Fibroblast of the aortic adventitia (primary cell): ENCODE measurements around the gene ZBTB14. TPM values are rescaled to one million over a fixed set of nuclear protein-coding genes. Genes with fewer than 3 reads are reported as not detected.

Source experiments
- DNase-seq: peaks from one replicate; pipeline ENCODE4 v3.0.0-alpha.2; 2010; ENCODE audit warnings: low read depth
- H3K4me3 ChIP-seq: 2 replicates; pipeline ENCODE4 v1.5.1; 2011; ENCODE audit warnings: low read depth, mild to moderate bottlenecking, control low read depth, low read length, moderate library complexity
- total RNA-seq: library from RNA; depleted of rRNA; stranded (reverse); fragments of >200 nt; gene quantifications from 2 replicates; pipeline ENCODE4 v1.2.3, GENCODE V29; 2012; ENCODE audit warnings: low replicate concordance
- TF ChIP-seq, protein P1 (sequence below): IDR thresholded peaks from 2 replicates; pipeline ENCODE4 v1.5.1; 2011; ENCODE audit warnings: mild to moderate bottlenecking, low read length, control low read depth, inconsistent platforms; ENCODE audit not compliant: insufficient read depth

Gene ZBTB14
- total RNA-seq, 1 donor = 17.4 TPM

DNA sequence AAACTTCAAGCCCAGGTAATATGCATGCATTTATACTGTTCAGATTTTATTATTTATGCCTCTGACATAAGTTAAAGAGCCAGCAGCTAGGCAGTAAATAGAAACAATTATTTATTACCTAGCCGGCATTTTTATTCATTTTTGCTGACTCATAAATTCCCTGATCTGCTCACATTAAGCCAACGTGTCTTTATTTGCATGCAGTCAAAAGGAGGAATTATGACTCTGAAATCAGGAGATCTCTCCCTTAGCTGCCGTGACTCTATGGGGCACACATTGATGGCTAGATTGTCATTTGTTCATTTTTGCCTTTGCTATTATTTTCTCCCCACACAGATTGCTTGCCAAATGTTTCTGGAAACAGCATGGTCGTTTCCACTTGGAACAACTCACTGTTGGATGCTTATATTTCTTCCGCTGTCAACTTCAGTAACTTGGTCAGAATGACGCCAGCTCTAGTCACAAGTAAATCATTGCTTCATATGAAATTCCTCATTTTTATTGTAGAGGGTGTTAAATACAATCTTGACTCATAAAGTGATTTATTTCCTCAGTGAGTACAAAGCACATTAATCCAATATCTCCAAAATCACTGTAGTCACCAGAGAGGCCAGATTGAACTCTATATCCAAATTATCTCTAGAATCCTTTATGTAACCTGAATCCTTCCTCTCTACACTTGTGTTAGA lies 15.9 kb upstream of the ZBTB14 start:
- TF ChIP-seq, protein P1, sequence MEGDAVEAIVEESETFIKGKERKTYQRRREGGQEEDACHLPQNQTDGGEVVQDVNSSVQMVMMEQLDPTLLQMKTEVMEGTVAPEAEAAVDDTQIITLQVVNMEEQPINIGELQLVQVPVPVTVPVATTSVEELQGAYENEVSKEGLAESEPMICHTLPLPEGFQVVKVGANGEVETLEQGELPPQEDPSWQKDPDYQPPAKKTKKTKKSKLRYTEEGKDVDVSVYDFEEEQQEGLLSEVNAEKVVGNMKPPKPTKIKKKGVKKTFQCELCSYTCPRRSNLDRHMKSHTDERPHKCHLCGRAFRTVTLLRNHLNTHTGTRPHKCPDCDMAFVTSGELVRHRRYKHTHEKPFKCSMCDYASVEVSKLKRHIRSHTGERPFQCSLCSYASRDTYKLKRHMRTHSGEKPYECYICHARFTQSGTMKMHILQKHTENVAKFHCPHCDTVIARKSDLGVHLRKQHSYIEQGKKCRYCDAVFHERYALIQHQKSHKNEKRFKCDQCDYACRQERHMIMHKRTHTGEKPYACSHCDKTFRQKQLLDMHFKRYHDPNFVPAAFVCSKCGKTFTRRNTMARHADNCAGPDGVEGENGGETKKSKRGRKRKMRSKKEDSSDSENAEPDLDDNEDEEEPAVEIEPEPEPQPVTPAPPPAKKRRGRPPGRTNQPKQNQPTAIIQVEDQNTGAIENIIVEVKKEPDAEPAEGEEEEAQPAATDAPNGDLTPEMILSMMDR = no peak
- H3K4me3 ChIP-seq = no peak overlapping the region
- DNase-seq = peak; percentile 20

DNA sequence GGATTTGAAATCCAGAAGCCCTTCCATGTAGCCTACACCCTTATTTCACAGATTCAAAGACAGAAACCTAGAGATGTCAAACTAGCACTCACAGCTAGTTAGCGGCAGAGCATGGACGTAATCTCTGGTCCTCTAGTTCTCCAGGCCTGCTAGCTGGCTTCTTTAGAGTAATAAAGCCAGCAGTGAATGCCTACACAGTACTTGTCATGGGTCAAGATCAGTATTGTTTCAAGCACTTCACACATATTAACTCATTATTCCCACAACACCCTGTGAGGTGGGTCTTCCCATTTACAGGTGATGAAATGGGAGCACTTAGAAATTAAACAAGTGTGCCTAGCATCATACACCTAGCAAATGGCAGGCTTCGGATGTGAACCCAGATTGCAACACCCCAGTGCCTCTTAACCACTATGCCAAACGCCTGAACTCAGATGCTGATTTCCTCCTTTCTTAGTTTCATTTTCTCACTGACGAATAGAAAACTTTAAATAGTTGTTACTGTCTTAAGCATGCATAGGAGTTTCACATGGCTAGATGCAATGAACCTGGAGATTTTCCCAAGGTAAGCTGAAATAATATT lies 14.5 kb upstream of the ZBTB14 start:
- DNase-seq = peak; percentile 5
- TF ChIP-seq, protein P1 = no peak
- no peak overlapping the region for H3K4me3 ChIP-seq

DNA sequence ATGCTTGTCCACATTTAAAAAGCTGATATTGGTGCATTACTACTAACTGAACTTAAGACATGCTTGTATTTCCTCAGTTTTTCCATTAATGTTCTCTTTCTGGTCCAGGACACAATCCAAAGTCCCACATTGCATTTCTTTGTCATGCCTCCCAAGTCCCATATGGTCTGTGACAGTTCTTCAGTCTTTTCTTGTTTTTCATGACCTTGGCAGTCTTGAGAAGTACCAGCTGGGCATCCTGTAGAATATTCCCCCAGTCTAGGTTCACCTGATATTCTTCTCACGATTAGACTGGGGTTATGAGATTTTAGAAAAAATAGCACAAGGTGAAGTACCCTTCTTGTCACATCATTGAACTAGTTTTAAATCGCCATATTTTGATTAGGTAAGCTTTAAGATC lies 10.3 kb upstream of the ZBTB14 start:
- TF ChIP-seq, protein P1 = no peak

DNA sequence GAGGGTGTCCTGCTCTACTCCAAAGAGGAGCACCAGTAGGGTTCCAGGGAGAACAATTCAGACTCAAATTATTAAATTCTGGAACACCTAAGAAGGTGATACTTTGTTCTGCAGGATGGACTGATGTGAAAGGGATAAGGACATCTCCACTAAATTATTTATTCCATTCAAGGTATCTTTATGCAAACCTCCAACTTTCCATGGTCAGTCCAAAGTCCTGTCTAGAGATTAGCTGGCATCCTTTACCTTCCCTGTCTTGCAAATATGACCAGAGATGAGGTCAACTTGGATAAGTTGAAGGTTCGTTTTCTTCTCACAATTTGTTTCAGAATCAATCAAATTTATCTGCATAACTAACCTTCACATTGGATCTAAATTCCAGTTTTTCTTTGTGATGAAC lies 8.7 kb upstream of the ZBTB14 start:
- TF ChIP-seq, protein P1 = no peak
- no peak for DNase-seq

More for the DNA sequence above, 10.3 kb upstream of the ZBTB14 start:
- H3K4me3 ChIP-seq = no peak overlapping the region
- DNase-seq = no peak

DNA sequence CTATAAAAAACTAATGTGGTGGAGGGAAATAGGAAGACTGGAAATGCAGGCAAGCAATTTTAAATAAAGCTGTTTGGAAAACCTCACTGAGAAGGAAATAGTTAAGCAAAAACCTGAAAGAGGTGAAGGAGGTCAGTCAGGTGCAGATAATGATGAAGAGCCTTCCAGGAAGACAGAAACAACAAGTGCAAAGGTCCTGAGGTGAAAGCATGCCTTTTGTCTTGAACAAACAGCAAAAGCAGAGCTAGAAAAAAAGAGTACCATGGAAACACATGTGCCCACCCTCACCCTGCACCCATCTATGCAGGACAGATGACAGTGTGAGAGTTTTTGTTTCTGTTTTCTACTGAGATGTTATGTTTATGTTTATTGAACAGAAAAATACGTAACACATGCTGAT lies 8.1 kb upstream of the ZBTB14 start:
- H3K4me3 ChIP-seq = no peak overlapping the region
- TF ChIP-seq, protein P1 = no peak
- DNase-seq = no peak

More for the DNA sequence above, 8.7 kb upstream of the ZBTB14 start:
- no peak overlapping the region for H3K4me3 ChIP-seq

DNA sequence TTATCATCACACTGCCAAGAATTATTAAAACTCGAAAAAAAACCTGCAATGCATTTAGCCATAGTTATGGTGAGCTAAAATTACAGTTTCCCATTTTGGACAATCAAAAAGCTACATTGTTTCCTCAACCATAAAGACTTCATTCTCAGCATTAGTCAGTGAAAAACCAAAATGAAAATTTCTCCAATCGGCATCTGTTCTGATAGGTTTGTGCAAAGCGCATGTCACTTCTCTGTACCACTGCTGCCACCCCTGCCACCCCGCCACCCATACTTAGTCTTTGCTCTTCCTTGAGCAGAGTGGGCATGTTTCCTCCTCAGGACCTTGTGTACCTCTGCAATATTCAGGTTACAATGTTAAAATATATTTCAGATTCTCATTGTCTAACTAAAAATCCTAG lies 7.1 kb upstream of the ZBTB14 start:
- no peak for DNase-seq
- TF ChIP-seq, protein P1 = no peak
- H3K4me3 ChIP-seq = no peak overlapping the region
